ENCODE results near the gene AMOTL1. TPM values are rescaled to one million over a fixed set of nuclear protein-coding genes. Genes with fewer than 3 reads are reported as not detected.

Gene AMOTL1
- total RNA-seq, 2 donors from 2014 or later, result 45.0 to 60.0 TPM

GRCh38 chr11:94754335-94754734, 13.8 kb upstream of the AMOTL1 start:
- peaks cover 28% of the 10 kb centered on the region for H3K4me1 ChIP-seq (ENCODE audit: control insufficient read depth, insufficient read depth, low read length)
- TF ChIP-seq CTCF (conservative IDR thresholded peaks at IDR 0.05), result no peak
- H3K36me3 ChIP-seq (ENCODE audit: control insufficient read depth, insufficient read depth, low read length), result no peaks in the 10 kb centered on the region
- no peak overlapping the region for H3K9ac ChIP-seq (ENCODE audit: extremely low read depth, low read length, poor library complexity, severe bottlenecking)
- no peak overlapping the region for H3K4me3 ChIP-seq (ENCODE audit: low read length)
- H3K36me3 Mint-ChIP-seq (ENCODE audit: low read depth), result no peaks in the 10 kb centered on the region
- no peaks in the 10 kb centered on the region for H3K9me3 ChIP-seq (ENCODE audit: control insufficient read depth, low read length)
- no peaks in the 10 kb centered on the region for H3K9me3 Mint-ChIP-seq
- peaks cover 43% of the 10 kb centered on the region for H3K4me1 Mint-ChIP-seq
- no peak overlapping the region for H3K4me3 Mint-ChIP-seq
- no peaks in the 10 kb centered on the region for H3K27me3 ChIP-seq (ENCODE audit: control insufficient read depth, insufficient read depth, low read length, poor library complexity, severe bottlenecking)
- H3K27ac Mint-ChIP-seq, result no peak overlapping the region
- DNase-seq, result no peak
- no peak overlapping the region for H3K27ac ChIP-seq (ENCODE audit: low read depth, low read length)
- peaks cover 2% of the 10 kb centered on the region for H3K27me3 Mint-ChIP-seq (ENCODE audit: insufficient read depth)
- WGBS, 2 experiments (ENCODE audit: insufficient coverage in 1 of 2, insufficient read length in 1 of 2), result 81 to 94% methylated on average over 2 of the region's 2 CpGs

GRCh38 chr11:94754819-94755218, 13.3 kb upstream of the AMOTL1 start:
- H3K36me3 ChIP-seq (ENCODE audit: control insufficient read depth, insufficient read depth, low read length), result no peaks in the 10 kb centered on the region
- no peak overlapping the region for H3K4me3 ChIP-seq (ENCODE audit: low read length)
- Mint-ChIP-seq H3K4me1 (peaks cover 41% of the 10 kb centered on the region), H3K27ac (no peak overlapping the region), H3K36me3 (ENCODE audit: low read depth) (no peaks in the 10 kb centered on the region), H3K9me3 (no peaks in the 10 kb centered on the region), H3K4me3 (no peak overlapping the region), H3K27me3 (ENCODE audit: insufficient read depth) (peaks cover 2% of the 10 kb centered on the region)
- H3K4me1 ChIP-seq (ENCODE audit: control insufficient read depth, insufficient read depth, low read length), result peaks cover 26% of the 10 kb centered on the region
- no peak overlapping the region for H3K27ac ChIP-seq (ENCODE audit: low read depth, low read length)
- no peaks in the 10 kb centered on the region for H3K9me3 ChIP-seq (ENCODE audit: control insufficient read depth, low read length)
- DNase-seq, result no peak
- TF ChIP-seq CTCF (conservative IDR thresholded peaks at IDR 0.05), result no peak
- no peak overlapping the region for H3K9ac ChIP-seq (ENCODE audit: extremely low read depth, low read length, poor library complexity, severe bottlenecking)
- 97% methylated on average over 2 of the region's 2 CpGs; no CpG with 5 or more reads in 1 of the 2 experiments for WGBS, 2 experiments (ENCODE audit: insufficient coverage in 1 of 2, insufficient read length in 1 of 2)
- no peaks in the 10 kb centered on the region for H3K27me3 ChIP-seq (ENCODE audit: control insufficient read depth, insufficient read depth, low read length, poor library complexity, severe bottlenecking)

- no peaks in the 10 kb centered on the region for H3K27me3 ChIP-seq (ENCODE audit: control insufficient read depth, insufficient read depth, low read length, poor library complexity, severe bottlenecking)
- peaks cover 23% of the 10 kb centered on the region for H3K4me1 ChIP-seq (ENCODE audit: control insufficient read depth, insufficient read depth, low read length)
- no peak overlapping the region for H3K27ac Mint-ChIP-seq
- H3K36me3 ChIP-seq (ENCODE audit: control insufficient read depth, insufficient read depth, low read length), result no peaks in the 10 kb centered on the region
- H3K4me3 ChIP-seq (ENCODE audit: low read length), result no peak overlapping the region
- 93 to 98% methylated on average over 8 to 11 of the region's 11 CpGs for WGBS, 2 experiments (ENCODE audit: insufficient coverage in 1 of 2, insufficient read length in 1 of 2)
- TF ChIP-seq CTCF (conservative IDR thresholded peaks at IDR 0.05), result peak; percentile 28
- H3K36me3 Mint-ChIP-seq (ENCODE audit: low read depth), result no peaks in the 10 kb centered on the region
- peaks cover 35% of the 10 kb centered on the region for H3K4me1 Mint-ChIP-seq
- no peak for DNase-seq
- H3K9ac ChIP-seq (ENCODE audit: extremely low read depth, low read length, poor library complexity, severe bottlenecking), result no peak overlapping the region
- no peaks in the 10 kb centered on the region for H3K9me3 Mint-ChIP-seq
- H3K27me3 Mint-ChIP-seq (ENCODE audit: insufficient read depth), result peaks cover 2% of the 10 kb centered on the region
- no peak overlapping the region for H3K27ac ChIP-seq (ENCODE audit: low read depth, low read length)
- no peak overlapping the region for H3K4me3 Mint-ChIP-seq
- H3K9me3 ChIP-seq (ENCODE audit: control insufficient read depth, low read length), result no peaks in the 10 kb centered on the region
Observed at GRCh38 chr11:94755494-94755893, 12.7 kb upstream of the AMOTL1 start.
